Measurements from ENCODE around the gene C19orf67.

The C19orf67 gene

GRCh38 chr19:14116525-14116917 lies 30.9 kb upstream of the C19orf67 start:
- DNase-seq = no peak
- H3K4me3 ChIP-seq (ENCODE audit: low read depth, low read length) = peak overlapping the region; percentile 56
- H3K9me3 ChIP-seq (ENCODE audit: severe bottlenecking) = no peaks in the 10 kb centered on the region
- H3K27me3 ChIP-seq (ENCODE audit: insufficient read depth, low read depth, severe bottlenecking) = no peaks in the 10 kb centered on the region
- TF ChIP-seq CTCF (IDR thresholded peaks at IDR 0.05; ENCODE audit: low read depth, low read length) = no peak
- H3K36me3 ChIP-seq = peaks cover 19% of the 10 kb centered on the region
- no peak overlapping the region; the same call in 1 of the 2 replicates for H3K27ac ChIP-seq

GRCh38 chr19:14115756-14116155 lies 30.2 kb upstream of the C19orf67 start:
- Histone ChIP-seq H3K27ac (no peak overlapping the region), H3K36me3 (peaks cover 16% of the 10 kb centered on the region), H3K4me3 (ENCODE audit: low read depth, low read length) (no peak overlapping the region), H3K9me3 (ENCODE audit: severe bottlenecking) (no peaks in the 10 kb centered on the region), H3K27me3 (ENCODE audit: insufficient read depth, low read depth, severe bottlenecking) (no peaks in the 10 kb centered on the region)
- DNase-seq = no peak
- TF ChIP-seq CTCF (IDR thresholded peaks at IDR 0.05; ENCODE audit: low read depth, low read length) = no peak

- H3K27me3 ChIP-seq (ENCODE audit: insufficient read depth, low read depth, severe bottlenecking) = no peaks in the 10 kb centered on the region
- H3K27ac ChIP-seq = no peak overlapping the region
- peak; percentile 51 for DNase-seq
- peak; percentile 60 for TF ChIP-seq CTCF (IDR thresholded peaks at IDR 0.05; ENCODE audit: low read depth, low read length)
- no peak overlapping the region for H3K4me3 ChIP-seq (ENCODE audit: low read depth, low read length)
- H3K36me3 ChIP-seq = peaks cover 7% of the 10 kb centered on the region
- no peaks in the 10 kb centered on the region for H3K9me3 ChIP-seq (ENCODE audit: severe bottlenecking)
Measured at GRCh38 chr19:14114854-14115253, 29.3 kb upstream of the C19orf67 start.

- H3K4me3 ChIP-seq (ENCODE audit: low read depth, low read length) = no peak overlapping the region
- DNase-seq = no peak
- no peak for TF ChIP-seq CTCF (IDR thresholded peaks at IDR 0.05; ENCODE audit: low read depth, low read length)
Measured at GRCh38 chr19:14114439-14114838, 28.9 kb upstream of the C19orf67 start.

GRCh38 chr19:14113762-14114414 lies 28.3 kb upstream of the C19orf67 start:
- H3K27ac ChIP-seq = no peak overlapping the region; the same call in 1 of the 2 replicates
- H3K9me3 ChIP-seq (ENCODE audit: severe bottlenecking) = no peaks in the 10 kb centered on the region
- no peak overlapping the region for H3K4me3 ChIP-seq (ENCODE audit: low read depth, low read length)
- TF ChIP-seq CTCF (IDR thresholded peaks at IDR 0.05; ENCODE audit: low read depth, low read length) = peak; percentile 47
- H3K27me3 ChIP-seq (ENCODE audit: insufficient read depth, low read depth, severe bottlenecking) = no peaks in the 10 kb centered on the region
- no peaks in the 10 kb centered on the region; the same call in 1 of the 2 replicates for H3K36me3 ChIP-seq
- peak; percentile 39 for DNase-seq

More at GRCh38 chr19:14114439-14114838, 28.9 kb upstream of the C19orf67 start:
- Histone ChIP-seq H3K9me3 (ENCODE audit: severe bottlenecking) (no peaks in the 10 kb centered on the region), H3K27me3 (ENCODE audit: insufficient read depth, low read depth, severe bottlenecking) (no peaks in the 10 kb centered on the region), H3K27ac (no peak overlapping the region), H3K36me3 (peaks cover 3% of the 10 kb centered on the region)
